GM23248 (cell line): ENCODE results near the gene BSPRY. TPM values are rescaled to one million over a fixed set of nuclear protein-coding genes. Genes with fewer than 3 reads are reported as not detected.

Source experiments
- DNase-seq: peaks from one replicate; pipeline ENCODE4 v3.0.0-alpha.2; 2015
- H2AFZ ChIP-seq: fragments of 200-600 bp; sonication (generic); 2 replicates; pipeline ENCODE4 v1.6.1; 2016; ENCODE audit warnings: antibody characterized with exemption
- H3F3A ChIP-seq: fragments of 200-600 bp; sonication (generic); 2 replicates; pipeline ENCODE4 v1.6.1; 2016; ENCODE audit warnings: mild to moderate bottlenecking, antibody characterized with exemption, mixed run types; ENCODE audit not compliant: insufficient read depth
- H3K27ac ChIP-seq: fragments of 200-600 bp; sonication (generic); 2 replicates; pipeline ENCODE4 v1.5.1; 2016; ENCODE audit warnings: mild to moderate bottlenecking
- H3K27me3 ChIP-seq: fragments of 200-600 bp; sonication (generic); replicated peaks from 2 replicates; pipeline ENCODE4 v1.6.1; 2016; ENCODE audit warnings: mild to moderate bottlenecking; ENCODE audit not compliant: insufficient read depth
- H3K36me3 ChIP-seq: fragments of 200-600 bp; sonication (generic); 2 replicates; pipeline ENCODE4 v1.6.1; 2016; ENCODE audit warnings: low read depth, mild to moderate bottlenecking
- H3K4me1 ChIP-seq: fragments of 200-600 bp; sonication (generic); 2 replicates; pipeline ENCODE4 v1.6.1; 2016; ENCODE audit warnings: mild to moderate bottlenecking; ENCODE audit not compliant: insufficient read depth
- H3K4me2 ChIP-seq: fragments of 200-600 bp; sonication (generic); one replicate; pipeline ENCODE4 v1.6.1; 2016; ENCODE audit warnings: mild to moderate bottlenecking; ENCODE audit not compliant: unreplicated experiment
- H3K4me3 ChIP-seq: fragments of 200-600 bp; sonication (generic); 2 replicates; pipeline ENCODE4 v1.5.1; 2016; ENCODE audit warnings: mild to moderate bottlenecking
- H3K79me2 ChIP-seq: fragments of 200-600 bp; sonication (generic); 2 replicates; pipeline ENCODE4 v1.6.1; 2016; ENCODE audit warnings: mild to moderate bottlenecking; ENCODE audit not compliant: insufficient read depth
- H3K9ac ChIP-seq: fragments of 200-600 bp; sonication (generic); 2 replicates; pipeline ENCODE4 v1.6.1; 2016; ENCODE audit warnings: mild to moderate bottlenecking
- H3K9me2 ChIP-seq: fragments of 200-600 bp; sonication (generic); 2 replicates; pipeline ENCODE4 v1.6.1; 2016; ENCODE audit warnings: mixed run types, mild to moderate bottlenecking, moderate library complexity; ENCODE audit not compliant: insufficient read depth
- H3K9me3 ChIP-seq: fragments of 200-600 bp; sonication (generic); one replicate; pipeline ENCODE4 v1.6.1; 2017; ENCODE audit warnings: low read depth
- H4K20me1 ChIP-seq: fragments of 200-600 bp; sonication (generic); 2 replicates; pipeline ENCODE4 v1.6.0; 2016; ENCODE audit not compliant: insufficient read depth
- EZH2 ChIP-seq: fragments of 200-600 bp; sonication (generic); IDR thresholded peaks from 2 replicates; pipeline ENCODE4 v1.6.1; 2018; ENCODE audit warnings: antibody characterized with exemption, mild to moderate bottlenecking; ENCODE audit not compliant: insufficient read depth, poor library complexity, severe bottlenecking
- EZH2phosphoT487 ChIP-seq: fragments of 200-600 bp; sonication (generic); IDR thresholded peaks from 2 replicates; pipeline ENCODE4 v1.6.1; 2018; ENCODE audit warnings: antibody characterized with exemption, moderate library complexity, mild to moderate bottlenecking, low read depth; ENCODE audit not compliant: insufficient read depth
- WGBS, 2 experiments: methylation state at CpG; one replicate each; pipeline ENCODE4 v1.1.6; 2015 to 2017; ENCODE audit warnings: low lambda C conversion rate in 2 of 2, low coverage in 1 of 2; ENCODE audit errors: missing lambda C conversion rate in 2 of 2; 5-methylcytosine and 5-hydroxymethylcytosine counted together
- in situ Hi-C: fragments of 300-500 bp; cut with MboI; formaldehyde crosslinking; loops from 2 replicates; pipeline ENCODE4 v1.15.0; 2020
- polyA plus RNA-seq: library from polyadenylated mRNA; unstranded; fragments of >200 nt; fragmentation: Nextera tagmentation; extraction: Ambion mirVana; gene quantifications from 2 replicates; pipeline ENCODE4 v1.2.1, GENCODE V29; 2016
- total RNA-seq: library from RNA; depleted of rRNA; stranded (reverse); fragments of >200 nt; shearing (Covaris generic); gene quantifications from 2 replicates; pipeline ENCODE4 v1.2.3, GENCODE V29; 2014; rRNA removed

The BSPRY gene
- total and polyA plus RNA-seq, 2 experiments from 2014 or later, result not detected

- TF ChIP-seq EZH2 (no peak), EZH2phosphoT487 (no peak)
- H4K20me1 ChIP-seq, result no peaks in the 10 kb centered on the region
- no peak overlapping the region for H3K4me3 ChIP-seq
- H3F3A ChIP-seq, result no peaks in the 10 kb centered on the region
- H3K4me2 ChIP-seq, result no peak overlapping the region
- no peaks in the 10 kb centered on the region for H3K36me3 ChIP-seq
- no peak overlapping the region for H3K9ac ChIP-seq
- no peaks in the 10 kb centered on the region for H3K9me3 ChIP-seq
- no peak overlapping the region for H2AFZ ChIP-seq
- in situ Hi-C loops, result no loop called here
- no peaks in the 10 kb centered on the region for H3K9me2 ChIP-seq
- no peaks in the 10 kb centered on the region for H3K27me3 ChIP-seq
- H3K4me1 ChIP-seq, result no peaks in the 10 kb centered on the region
- 78 to 82% methylated on average over 4 of the region's 4 CpGs for WGBS, 2 experiments
- H3K79me2 ChIP-seq, result no peaks in the 10 kb centered on the region
- H3K27ac ChIP-seq, result no peak overlapping the region
- DNase-seq, result no peak
Measured at GRCh38 chr9:113417370-113417769, 68.0 kb downstream of the BSPRY start.

Other genes with a start within 250 kb of the BSPRY start
- 11.1 and 20.8 TPM in 2 replicates for gene SLC31A2, start 198.5 kb upstream of the BSPRY start, total RNA-seq
- gene SLC31A2, start 198.5 kb upstream of the BSPRY start, polyA plus RNA-seq, result 15.0 and 17.0 TPM in 2 replicates
- gene FKBP15, start 128.3 kb upstream of the BSPRY start, total RNA-seq, result 23.1 and 26.1 TPM in 2 replicates
- gene FKBP15, start 128.3 kb upstream of the BSPRY start, polyA plus RNA-seq, result 17.8 and 18.6 TPM in 2 replicates
- 33.6 and 35.8 TPM in 2 replicates for gene SLC31A1, start 128.0 kb upstream of the BSPRY start, total RNA-seq
- 36.4 and 37.1 TPM in 2 replicates for gene SLC31A1, start 128.0 kb upstream of the BSPRY start, polyA plus RNA-seq
- gene CDC26, start 74.0 kb upstream of the BSPRY start, total RNA-seq, result 15.9 and 21.6 TPM in 2 replicates
- 67.2 and 70.9 TPM in 2 replicates for gene CDC26, start 74.0 kb upstream of the BSPRY start, polyA plus RNA-seq
- gene PRPF4, start 73.9 kb upstream of the BSPRY start, total RNA-seq, result 26.5 and 27.4 TPM in 2 replicates
- gene PRPF4, start 73.9 kb upstream of the BSPRY start, polyA plus RNA-seq, result 25.7 and 27.0 TPM in 2 replicates
- not detected in 2 replicates for gene RNF183, start 46.2 kb upstream of the BSPRY start, total RNA-seq
- not detected in 2 replicates for gene RNF183, start 46.2 kb upstream of the BSPRY start, polyA plus RNA-seq
- gene WDR31, start 9.3 kb upstream of the BSPRY start, total RNA-seq, result 0.97 and 1.0 TPM in 2 replicates
- gene WDR31, start 9.3 kb upstream of the BSPRY start, polyA plus RNA-seq, result 3.1 and 3.7 TPM in 2 replicates
- gene HDHD3, start 27.4 kb downstream of the BSPRY start, total RNA-seq, result 5.3 and 13.2 TPM in 2 replicates
- gene HDHD3, start 27.4 kb downstream of the BSPRY start, polyA plus RNA-seq, result 7.7 and 8.3 TPM in 2 replicates
- gene ALAD, start 51.7 kb downstream of the BSPRY start, total RNA-seq, result 9.7 and 13.7 TPM in 2 replicates
- 18.5 and 18.7 TPM in 2 replicates for gene ALAD, start 51.7 kb downstream of the BSPRY start, polyA plus RNA-seq
- gene POLE3, start 61.1 kb downstream of the BSPRY start, total RNA-seq, result 52.1 and 55.4 TPM in 2 replicates
- 49.4 and 55.8 TPM in 2 replicates for gene POLE3, start 61.1 kb downstream of the BSPRY start, polyA plus RNA-seq
- gene C9orf43, start 61.2 kb downstream of the BSPRY start, total RNA-seq, result 0.13 and 0.76 TPM in 2 replicates
- gene C9orf43, start 61.2 kb downstream of the BSPRY start, polyA plus RNA-seq, result 0.42 and 0.59 TPM in 2 replicates
- gene RGS3, start 114.2 kb downstream of the BSPRY start, total RNA-seq, result 44.5 and 58.0 TPM in 2 replicates
- 48.6 and 54.8 TPM in 2 replicates for gene RGS3, start 114.2 kb downstream of the BSPRY start, polyA plus RNA-seq